ENCODE data around the gene DOCK1.
A peak's percentile ranks its signal among the peaks of the same experiment; 100 is the strongest.

DOCK1 gene

GRCh38 chr10:126993208-126993607 lies 88.0 kb downstream of the DOCK1 start:
- H3K4me3 ChIP-seq (ENCODE audit: low read length): no peak overlapping the region
- no CpG with 5 or more reads among the region's 7 CpGs for WGBS (ENCODE audit: extremely low coverage, insufficient coverage, low lambda C conversion rate)
- no peaks in the 10 kb centered on the region for H3K79me1 ChIP-seq (ENCODE audit: low read length)
- H3K79me2 ChIP-seq (ENCODE audit: control insufficient read depth, insufficient read depth, low read length): no peaks in the 10 kb centered on the region
- H3K27me3 ChIP-seq (ENCODE audit: insufficient read depth, low read length, poor library complexity): no peaks in the 10 kb centered on the region
- H3K56ac ChIP-seq (ENCODE audit: low read length): no peak overlapping the region
- peaks cover 1% of the 10 kb centered on the region for H3K36me3 ChIP-seq (ENCODE audit: control insufficient read depth, insufficient read depth, low read length)
- H3K4me2 ChIP-seq (ENCODE audit: low read length): no peak overlapping the region
- H2AK5ac ChIP-seq (ENCODE audit: low read length): no peak overlapping the region
- H3K4ac ChIP-seq (ENCODE audit: low read depth, low read length): no peak overlapping the region
- no peak for DNase-seq
- no peak overlapping the region for H3K9ac ChIP-seq (ENCODE audit: low read length)
- H3K4me1 ChIP-seq (ENCODE audit: control insufficient read depth, low read depth, low read length): no peaks in the 10 kb centered on the region
- H3K23ac ChIP-seq (ENCODE audit: low read length): no peak overlapping the region
- H3K27ac ChIP-seq (ENCODE audit: low read depth, low read length): no peak overlapping the region
- no peak overlapping the region for H2BK15ac ChIP-seq (replicated peaks; ENCODE audit: low read depth)
- no peak overlapping the region for H2BK5ac ChIP-seq (ENCODE audit: low read length)
- no peak overlapping the region for H4K5ac ChIP-seq (ENCODE audit: low read length)
- H4K8ac ChIP-seq (ENCODE audit: low read depth, low read length): no peak overlapping the region
- H2BK120ac ChIP-seq (ENCODE audit: low read depth, low read length): no peak overlapping the region
- no peak overlapping the region for H3K18ac ChIP-seq (ENCODE audit: low read length)

- no peak overlapping the region for H4K8ac ChIP-seq (ENCODE audit: low read depth, low read length)
- no peak overlapping the region for H4K5ac ChIP-seq (ENCODE audit: low read length)
- H3K23ac ChIP-seq (ENCODE audit: low read length): no peak overlapping the region
- H2AK5ac ChIP-seq (ENCODE audit: low read length): no peak overlapping the region
- H3K27ac ChIP-seq (ENCODE audit: low read depth, low read length): no peak overlapping the region
- WGBS (ENCODE audit: extremely low coverage, insufficient coverage, low lambda C conversion rate): no CpG with 5 or more reads among the region's 8 CpGs
- H3K4me1 ChIP-seq (ENCODE audit: control insufficient read depth, low read depth, low read length): no peaks in the 10 kb centered on the region
- H3K4me2 ChIP-seq (ENCODE audit: low read length): no peak overlapping the region
- no peaks in the 10 kb centered on the region for H3K27me3 ChIP-seq (ENCODE audit: insufficient read depth, low read length, poor library complexity)
- H2BK15ac ChIP-seq (replicated peaks; ENCODE audit: low read depth): no peak overlapping the region
- H2BK5ac ChIP-seq (ENCODE audit: low read length): no peak overlapping the region
- H3K79me2 ChIP-seq (ENCODE audit: control insufficient read depth, insufficient read depth, low read length): no peaks in the 10 kb centered on the region
- H3K4ac ChIP-seq (ENCODE audit: low read depth, low read length): no peak overlapping the region
- no peak overlapping the region for H3K56ac ChIP-seq (ENCODE audit: low read length)
- no peak overlapping the region for H3K9ac ChIP-seq (ENCODE audit: low read length)
- DNase-seq: no peak
- H2BK120ac ChIP-seq (ENCODE audit: low read depth, low read length): no peak overlapping the region
- peaks cover 12% of the 10 kb centered on the region for H3K36me3 ChIP-seq (ENCODE audit: control insufficient read depth, insufficient read depth, low read length)
- peaks cover under 1% of the 10 kb centered on the region for H3K79me1 ChIP-seq (ENCODE audit: low read length)
- H3K18ac ChIP-seq (ENCODE audit: low read length): no peak overlapping the region
- no peak overlapping the region for H3K4me3 ChIP-seq (ENCODE audit: low read length)
These were observed 92.8 kb downstream of the DOCK1 start for GRCh38 chr10:126997801-126998590.

GRCh38 chr10:127000598-127000997 lies 95.4 kb downstream of the DOCK1 start:
- no peak overlapping the region for H3K56ac ChIP-seq (ENCODE audit: low read length)
- no peak overlapping the region for H3K18ac ChIP-seq (ENCODE audit: low read length)
- no peak overlapping the region for H2BK5ac ChIP-seq (ENCODE audit: low read length)
- no peak overlapping the region for H3K23ac ChIP-seq (ENCODE audit: low read length)
- H3K27ac ChIP-seq (ENCODE audit: low read depth, low read length): no peak overlapping the region
- no peaks in the 10 kb centered on the region for H3K27me3 ChIP-seq (ENCODE audit: insufficient read depth, low read length, poor library complexity)
- peak; percentile 11 for DNase-seq
- H2BK120ac ChIP-seq (ENCODE audit: low read depth, low read length): no peak overlapping the region
- no peaks in the 10 kb centered on the region for H3K79me2 ChIP-seq (ENCODE audit: control insufficient read depth, insufficient read depth, low read length)
- no peak overlapping the region for H2BK15ac ChIP-seq (replicated peaks; ENCODE audit: low read depth)
- peaks cover 14% of the 10 kb centered on the region for H3K36me3 ChIP-seq (ENCODE audit: control insufficient read depth, insufficient read depth, low read length)
- WGBS (ENCODE audit: extremely low coverage, insufficient coverage, low lambda C conversion rate): no CpG with 5 or more reads among the region's 12 CpGs
- H3K4me1 ChIP-seq (ENCODE audit: control insufficient read depth, low read depth, low read length): no peaks in the 10 kb centered on the region
- no peak overlapping the region for H3K4me2 ChIP-seq (ENCODE audit: low read length)
- H2AK5ac ChIP-seq (ENCODE audit: low read length): no peak overlapping the region
- H4K8ac ChIP-seq (ENCODE audit: low read depth, low read length): no peak overlapping the region
- H3K9ac ChIP-seq (ENCODE audit: low read length): no peak overlapping the region
- no peak overlapping the region for H3K4ac ChIP-seq (ENCODE audit: low read depth, low read length)
- no peak overlapping the region for H3K4me3 ChIP-seq (ENCODE audit: low read length)
- no peak overlapping the region for H4K5ac ChIP-seq (ENCODE audit: low read length)
- peaks cover 3% of the 10 kb centered on the region for H3K79me1 ChIP-seq (ENCODE audit: low read length)

- H3K79me2 ChIP-seq (ENCODE audit: control insufficient read depth, insufficient read depth, low read length): no peaks in the 10 kb centered on the region
- H3K27me3 ChIP-seq (ENCODE audit: insufficient read depth, low read length, poor library complexity): no peaks in the 10 kb centered on the region
- no peaks in the 10 kb centered on the region for H3K4me1 ChIP-seq (ENCODE audit: control insufficient read depth, low read depth, low read length)
- H3K79me1 ChIP-seq (ENCODE audit: low read length): peaks cover 3% of the 10 kb centered on the region
- no peak overlapping the region for H3K23ac ChIP-seq (ENCODE audit: low read length)
- no peak overlapping the region for H3K4me3 ChIP-seq (ENCODE audit: low read length)
- no peak overlapping the region for H3K9ac ChIP-seq (ENCODE audit: low read length)
- H2AK5ac ChIP-seq (ENCODE audit: low read length): no peak overlapping the region
- peaks cover 15% of the 10 kb centered on the region for H3K36me3 ChIP-seq (ENCODE audit: control insufficient read depth, insufficient read depth, low read length)
- no peak overlapping the region for H2BK5ac ChIP-seq (ENCODE audit: low read length)
- no peak overlapping the region for H3K56ac ChIP-seq (ENCODE audit: low read length)
- H3K4ac ChIP-seq (ENCODE audit: low read depth, low read length): no peak overlapping the region
- H4K5ac ChIP-seq (ENCODE audit: low read length): no peak overlapping the region
- DNase-seq: no peak
- no peak overlapping the region for H3K27ac ChIP-seq (ENCODE audit: low read depth, low read length)
- H4K8ac ChIP-seq (ENCODE audit: low read depth, low read length): no peak overlapping the region
- H2BK15ac ChIP-seq (replicated peaks; ENCODE audit: low read depth): no peak overlapping the region
- no peak overlapping the region for H3K4me2 ChIP-seq (ENCODE audit: low read length)
- WGBS (ENCODE audit: extremely low coverage, insufficient coverage, low lambda C conversion rate): no CpG with 5 or more reads among the region's 9 CpGs
- H3K18ac ChIP-seq (ENCODE audit: low read length): no peak overlapping the region
- H2BK120ac ChIP-seq (ENCODE audit: low read depth, low read length): no peak overlapping the region
These were observed 97.9 kb downstream of the DOCK1 start for GRCh38 chr10:127003032-127003685.

GRCh38 chr10:127006453-127006852 lies 101.2 kb downstream of the DOCK1 start:
- H3K27me3 ChIP-seq (ENCODE audit: insufficient read depth, low read length, poor library complexity): no peaks in the 10 kb centered on the region
- no peak overlapping the region for H3K4me2 ChIP-seq (ENCODE audit: low read length)
- no peaks in the 10 kb centered on the region for H3K79me2 ChIP-seq (ENCODE audit: control insufficient read depth, insufficient read depth, low read length)
- H4K8ac ChIP-seq (ENCODE audit: low read depth, low read length): no peak overlapping the region
- H2BK5ac ChIP-seq (ENCODE audit: low read length): no peak overlapping the region
- H3K27ac ChIP-seq (ENCODE audit: low read depth, low read length): no peak overlapping the region
- H3K36me3 ChIP-seq (ENCODE audit: control insufficient read depth, insufficient read depth, low read length): peaks cover 5% of the 10 kb centered on the region
- H3K79me1 ChIP-seq (ENCODE audit: low read length): peaks cover 4% of the 10 kb centered on the region
- no peak overlapping the region for H3K4ac ChIP-seq (ENCODE audit: low read depth, low read length)
- DNase-seq: no peak
- H3K56ac ChIP-seq (ENCODE audit: low read length): no peak overlapping the region
- no peaks in the 10 kb centered on the region for H3K4me1 ChIP-seq (ENCODE audit: control insufficient read depth, low read depth, low read length)
- H3K9ac ChIP-seq (ENCODE audit: low read length): no peak overlapping the region
- no peak overlapping the region for H2BK120ac ChIP-seq (ENCODE audit: low read depth, low read length)
- H2AK5ac ChIP-seq (ENCODE audit: low read length): no peak overlapping the region
- H4K5ac ChIP-seq (ENCODE audit: low read length): no peak overlapping the region
- no peak overlapping the region for H3K4me3 ChIP-seq (ENCODE audit: low read length)
- H3K23ac ChIP-seq (ENCODE audit: low read length): no peak overlapping the region
- no CpG with 5 or more reads among the region's 11 CpGs for WGBS (ENCODE audit: extremely low coverage, insufficient coverage, low lambda C conversion rate)
- no peak overlapping the region for H2BK15ac ChIP-seq (replicated peaks; ENCODE audit: low read depth)
- H3K18ac ChIP-seq (ENCODE audit: low read length): no peak overlapping the region

Measured in mesendoderm (in vitro differentiated cells).